Pancreas (tissue), 10 donors: ENCODE results near the gene MYH2. TPM values are rescaled to one million over a fixed set of nuclear protein-coding genes. Genes with fewer than 3 reads are reported as not detected.

Experiments
- ATAC-seq, 4 donors: fragments of 200-7000 bp; cut with Tn5 transposase; one replicate each; pipeline versions ENCODE4 v1.8.0 to v1.9.1; 2020; ENCODE audit warnings: mild to moderate bottlenecking in 4 of 4, moderate library complexity in 4 of 4
- DNase-seq, 6 donors: peaks; one replicate each; pipeline ENCODE4 v3.0.0-alpha.2; 2020
- FAIRE-seq: peaks from 2 replicates; lab custom pipeline; 2012; peaks lifted over from hg19 to GRCh38; lab: Jason Lieb, UNC
- H3K27ac ChIP-seq, 4 donors: fragments of 200-600 bp; sonication (generic); 1 replicate in 3 of 4; 2 replicates in 1 of 4; pipeline versions ENCODE4 v1.5.0 to v1.8.0; 2020
- H3K27me3 ChIP-seq, 4 donors: fragments of 200-600 bp; one replicate each; pipeline ENCODE4 v1.8.0; 2021
- H3K36me3 ChIP-seq, 3 donors: fragments of 200-600 bp; sonication (generic) in 1 of 3; one replicate each; pipeline versions ENCODE4 v1.5.0 to v1.8.0; 2020 to 2021
- H3K4me1 ChIP-seq, 3 donors: fragments of 200-600 bp; one replicate each; pipeline ENCODE4 v1.8.0; 2021
- H3K4me3 ChIP-seq, 4 donors: fragments of 200-600 bp; sonication (generic) in 2 of 4; one replicate each; pipeline versions ENCODE4 v1.5.0 to v1.8.0; 2020 to 2021
- H3K9me3 ChIP-seq, 4 donors: fragments of 200-600 bp; one replicate each; pipeline ENCODE4 v1.8.0; 2021
- CTCF ChIP-seq, 4 donors: fragments of 200-600 bp; sonication (generic) in 3 of 4; IDR thresholded peaks; one replicate each; pipeline versions ENCODE4 v1.5.0 to v1.8.0; 2021; ENCODE audit warnings: antibody characterized with exemption in 4 of 4
- WGBS, 2 donors: extraction: QIAGEN DNeasy Blood & Tissue Kit; methylation state at CpG; one replicate each; pipeline ENCODE4 v1.1.7; 2013; 5-methylcytosine and 5-hydroxymethylcytosine counted together
- intact Hi-C, 3 donors: fragments of 100-400 bp; cut with DNase I; formaldehyde crosslinking; loops; one replicate each; pipeline versions ENCODE4 v1.11.1 to v1.14.2; 2022
- polyA plus RNA-seq, 2 donors: library from polyadenylated mRNA; stranded (reverse); fragments of 200-250 nt; gene quantifications; one replicate each; pipeline ENCODE4 v1.2.3, GENCODE V29; 2013
- total RNA-seq, 6 donors: library from RNA; stranded (reverse); fragmentation: NEBNext Ultra II Directional in 4 of 6; extraction: Animal tissue kit (Norgen Biotek cat#: 25700) in 4 of 6; gene quantifications; one replicate each; pipeline versions ENCODE4 v1.2.1 to v1.2.4, GENCODE V29; 2021 to 2023
- donor health status: healthy with polysubstance abuse.
- donor health status: DM: no; HTN: no; CAD: no; lungs with moderate emphysema.
- donor health status: DM: no; HTN: no; CAD: no.
- donor health status: control.
- donor health status: control.
- donor health status: Bipolar disorder and iron deficiency.
- donor health status: DM: yes; HTN: yes; CAD: no.
- donor health status: DM: no; HTN: no; CAD: no.
- donor health status: DM: no; HTN: no; CAD: no.
- donor health status: DM: yes; HTN: yes; CAD: no.

The MYH2 gene
- total and polyA plus RNA-seq, 8 donors, result 0.05 TPM; not detected in 7

GRCh38 chr17:10579270-10579669, 29.8 kb upstream of the MYH2 start:
- Histone ChIP-seq H3K4me1 (no peaks in the 10 kb centered on the region), H3K27ac (no peak overlapping the region), H3K36me3 (no peaks in the 10 kb centered on the region), H3K27me3 (peaks cover 0 to 13% (median 0%) of the 10 kb centered on the region in 4 donors), H3K9me3 (no peaks in the 10 kb centered on the region), H3K4me3 (no peak overlapping the region)
- TF ChIP-seq CTCF (IDR thresholded peaks at IDR 0.05), result no peak
- no peak for FAIRE-seq
- 17 to 22% methylated on average over 2 of the region's 2 CpGs for WGBS, 2 donors
- intact Hi-C loops, result no loop called here
- DNase-seq, result no peak
- no peak for ATAC-seq

- FAIRE-seq (no peak), DNase-seq (no peak), ATAC-seq (no peak)
- H3K27me3 ChIP-seq, result peaks cover 0 to 14% (median 0%) of the 10 kb centered on the region in 4 donors
- H3K36me3 ChIP-seq, result no peaks in the 10 kb centered on the region
- H3K4me3 ChIP-seq, result no peak overlapping the region
- intact Hi-C loops, result no loop called here
- H3K4me1 ChIP-seq, result no peaks in the 10 kb centered on the region
- H3K27ac ChIP-seq, result no peak overlapping the region
- 70 to 79% methylated on average over 5 of the region's 5 CpGs for WGBS, 2 donors
- no peaks in the 10 kb centered on the region for H3K9me3 ChIP-seq
- no peak for TF ChIP-seq CTCF (IDR thresholded peaks at IDR 0.05)
Measured at GRCh38 chr17:10574324-10574723, 24.9 kb upstream of the MYH2 start.

- no peak for TF ChIP-seq CTCF (IDR thresholded peaks at IDR 0.05)
- no peak for ATAC-seq
Measured at GRCh38 chr17:10563991-10564660, 14.7 kb upstream of the MYH2 start.

GRCh38 chr17:10558049-10558448, 8.6 kb upstream of the MYH2 start:
- FAIRE-seq (no peak), DNase-seq (no peak), ATAC-seq (no peak)
- Histone ChIP-seq H3K36me3 (no peaks in the 10 kb centered on the region), H3K27me3 (no peaks in the 10 kb centered on the region), H3K9me3 (no peaks in the 10 kb centered on the region), H3K27ac (no peak overlapping the region), H3K4me3 (no peak overlapping the region), H3K4me1 (no peaks in the 10 kb centered on the region)
- no peak for TF ChIP-seq CTCF (IDR thresholded peaks at IDR 0.05)
- 49 to 62% methylated on average over 6 of the region's 6 CpGs for WGBS, 2 donors
- intact Hi-C loops, result no loop called here

More at GRCh38 chr17:10563991-10564660, 14.7 kb upstream of the MYH2 start:
- FAIRE-seq (no peak), DNase-seq (no peak)
- Histone ChIP-seq H3K36me3 (no peaks in the 10 kb centered on the region), H3K9me3 (no peaks in the 10 kb centered on the region), H3K4me3 (no peak overlapping the region), H3K4me1 (no peaks in the 10 kb centered on the region), H3K27me3 (peaks cover 0 to 3% (median 0%) of the 10 kb centered on the region in 4 donors), H3K27ac (no peak overlapping the region)
- 39 to 44% methylated on average over 2 of the region's 2 CpGs for WGBS, 2 donors
- intact Hi-C loops, result no loop called here

GRCh38 chr17:10557422-10557821, 8.0 kb upstream of the MYH2 start:
- H3K9me3 ChIP-seq, result no peaks in the 10 kb centered on the region
- no peaks in the 10 kb centered on the region for H3K36me3 ChIP-seq
- no peaks in the 10 kb centered on the region for H3K27me3 ChIP-seq
- FAIRE-seq (no peak), ATAC-seq (peak in 1 of 4 donors; percentile 51), DNase-seq (no peak)
- H3K4me3 ChIP-seq, result no peak overlapping the region
- H3K4me1 ChIP-seq, result no peaks in the 10 kb centered on the region
- WGBS, 2 donors, result 69 to 96% methylated on average over 1 of the region's 1 CpG
- no peak overlapping the region for H3K27ac ChIP-seq
- TF ChIP-seq CTCF (IDR thresholded peaks at IDR 0.05), result no peak
- intact Hi-C loops, result no loop called here
